Measurements from ENCODE around the gene DCLK1. TPM values are rescaled to one million over a fixed set of nuclear protein-coding genes. Genes with fewer than 3 reads are reported as not detected.

The DCLK1 gene
- total and polyA plus RNA-seq, 9 donors: 3.3 to 37.0 (median 20.7) TPM

GRCh38 chr13:35917252-35917941, 213.8 kb downstream of the DCLK1 start:
- intact Hi-C loops (cut with DNase I): no loop called here
- 50 to 62% (median 59%) methylated on average over 13 of the region's 13 CpGs for WGBS, 3 donors
- H3K36me3 ChIP-seq: no peaks in the 10 kb centered on the region
- no peak overlapping the region for H3K27ac ChIP-seq
- no peaks in the 10 kb centered on the region for H3K4me1 ChIP-seq (ENCODE audit: insufficient read depth)
- peaks cover 2% of the 10 kb centered on the region for H3K27me3 ChIP-seq
- DNase-seq: no peak
- no peaks in the 10 kb centered on the region for H3K9me3 ChIP-seq
- no peak overlapping the region for H3K4me3 ChIP-seq
- TF ChIP-seq POLR2A (IDR thresholded peaks at IDR 0.05): no peak
- TF ChIP-seq EP300 (IDR thresholded peaks at IDR 0.05): no peak

GRCh38 chr13:35916146-35916545, 215.0 kb downstream of the DCLK1 start:
- H3K9me3 ChIP-seq: no peaks in the 10 kb centered on the region
- WGBS, 3 donors: 60 to 72% (median 71%) methylated on average over 2 of the region's 2 CpGs
- H3K36me3 ChIP-seq: no peaks in the 10 kb centered on the region
- H3K27me3 ChIP-seq: peaks cover 2% of the 10 kb centered on the region
- no peaks in the 10 kb centered on the region for H3K4me1 ChIP-seq (ENCODE audit: insufficient read depth)
- TF ChIP-seq EP300 (IDR thresholded peaks at IDR 0.05) (no peak), POLR2A (IDR thresholded peaks at IDR 0.05) (no peak), CTCF (IDR thresholded peaks at IDR 0.05) (no peak)
- DNase-seq: no peak
- no peak overlapping the region for H3K27ac ChIP-seq
- intact Hi-C loops (cut with DNase I): no loop called here
- H3K4me3 ChIP-seq: no peak overlapping the region

- H3K4me3 ChIP-seq: no peak overlapping the region
- no peaks in the 10 kb centered on the region for H3K9me3 ChIP-seq
- no peak for DNase-seq
- no peaks in the 10 kb centered on the region for H3K36me3 ChIP-seq
- WGBS, 3 donors: 43 to 51% (median 44%) methylated on average over 1 of the region's 1 CpG
- intact Hi-C loops (cut with DNase I): no loop called here
- peaks cover 2% of the 10 kb centered on the region for H3K27me3 ChIP-seq
- TF ChIP-seq CTCF (IDR thresholded peaks at IDR 0.05): no peak
- TF ChIP-seq EP300 (IDR thresholded peaks at IDR 0.05): no peak
- TF ChIP-seq POLR2A (IDR thresholded peaks at IDR 0.05): no peak
- no peak overlapping the region for H3K27ac ChIP-seq
- no peaks in the 10 kb centered on the region for H3K4me1 ChIP-seq (ENCODE audit: insufficient read depth)
Measured at GRCh38 chr13:35914662-35915061, 216.5 kb downstream of the DCLK1 start.

- H3K27me3 ChIP-seq: peaks cover 2% of the 10 kb centered on the region
- TF ChIP-seq POLR2A (IDR thresholded peaks at IDR 0.05): no peak
- TF ChIP-seq CTCF (IDR thresholded peaks at IDR 0.05): no peak
- no peak for TF ChIP-seq EP300 (IDR thresholded peaks at IDR 0.05)
- WGBS, 3 donors: 84 to 92% (median 89%) methylated on average over 7 of the region's 7 CpGs
- H3K9me3 ChIP-seq: no peaks in the 10 kb centered on the region
- intact Hi-C loops (cut with DNase I): no loop called here
- H3K4me3 ChIP-seq: no peak overlapping the region
- H3K36me3 ChIP-seq: no peaks in the 10 kb centered on the region
- H3K27ac ChIP-seq: no peak overlapping the region
- no peaks in the 10 kb centered on the region for H3K4me1 ChIP-seq (ENCODE audit: insufficient read depth)
- no peak for DNase-seq
Measured at GRCh38 chr13:35912841-35913240, 218.3 kb downstream of the DCLK1 start.

GRCh38 chr13:35909837-35910540, 221.2 kb downstream of the DCLK1 start:
- Histone ChIP-seq H3K36me3 (no peaks in the 10 kb centered on the region), H3K4me1 (ENCODE audit: insufficient read depth) (no peaks in the 10 kb centered on the region), H3K27ac (no peak overlapping the region), H3K27me3 (peaks cover 2% of the 10 kb centered on the region), H3K4me3 (no peak overlapping the region), H3K9me3 (no peaks in the 10 kb centered on the region)
- intact Hi-C loops (cut with DNase I): no loop called here
- DNase-seq: no peak
- 85 to 88% (median 87%) methylated on average over 8 of the region's 8 CpGs for WGBS, 3 donors
- TF ChIP-seq EP300 (IDR thresholded peaks at IDR 0.05): no peak
- no peak for TF ChIP-seq POLR2A (IDR thresholded peaks at IDR 0.05)
- no peak for TF ChIP-seq CTCF (IDR thresholded peaks at IDR 0.05)
